GM18868 (cell line): ENCODE results near the gene USP3.

Experiments
- ATAC-seq: cut with Tn5 transposase; IDR thresholded peaks from one replicate; pipeline ENCODE4 v1.9.1; 2021; ENCODE audit warnings: mild to moderate bottlenecking, moderate library complexity; ENCODE audit not compliant: unreplicated experiment

Gene USP3, protein sequence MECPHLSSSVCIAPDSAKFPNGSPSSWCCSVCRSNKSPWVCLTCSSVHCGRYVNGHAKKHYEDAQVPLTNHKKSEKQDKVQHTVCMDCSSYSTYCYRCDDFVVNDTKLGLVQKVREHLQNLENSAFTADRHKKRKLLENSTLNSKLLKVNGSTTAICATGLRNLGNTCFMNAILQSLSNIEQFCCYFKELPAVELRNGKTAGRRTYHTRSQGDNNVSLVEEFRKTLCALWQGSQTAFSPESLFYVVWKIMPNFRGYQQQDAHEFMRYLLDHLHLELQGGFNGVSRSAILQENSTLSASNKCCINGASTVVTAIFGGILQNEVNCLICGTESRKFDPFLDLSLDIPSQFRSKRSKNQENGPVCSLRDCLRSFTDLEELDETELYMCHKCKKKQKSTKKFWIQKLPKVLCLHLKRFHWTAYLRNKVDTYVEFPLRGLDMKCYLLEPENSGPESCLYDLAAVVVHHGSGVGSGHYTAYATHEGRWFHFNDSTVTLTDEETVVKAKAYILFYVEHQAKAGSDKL

GRCh38 chr15:63504247-63504978 lies at the start of gene USP3:
USP3 (plus strand) TSS chr15:63504593; CDS start chr15:63504740, 147 bp downstream.
- peak; percentile 57 for ATAC-seq

- no peak for ATAC-seq
These were observed 48.1 kb upstream of the USP3 start for GRCh38 chr15:63456258-63456657.

DNA sequence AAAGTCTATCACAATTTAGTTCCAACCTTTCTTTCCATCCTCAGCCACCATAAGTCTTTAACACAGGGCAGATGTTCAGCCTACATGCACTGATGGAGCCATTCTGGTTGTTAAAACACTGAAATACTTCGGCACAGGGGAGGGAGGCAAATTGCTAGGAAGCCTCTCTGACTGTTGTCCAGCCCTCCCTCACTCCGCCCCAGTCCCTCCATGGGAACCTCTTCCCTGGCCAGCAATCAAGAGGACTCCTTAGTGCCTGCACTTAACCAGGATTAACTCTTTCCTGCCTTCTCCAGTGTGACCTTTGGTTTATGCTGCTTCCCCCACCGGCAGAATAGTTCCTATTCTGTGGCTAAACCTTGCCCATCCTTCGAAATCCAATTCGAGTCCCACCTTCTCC lies 47.0 kb upstream of the USP3 start:
- ATAC-seq = no peak

DNA sequence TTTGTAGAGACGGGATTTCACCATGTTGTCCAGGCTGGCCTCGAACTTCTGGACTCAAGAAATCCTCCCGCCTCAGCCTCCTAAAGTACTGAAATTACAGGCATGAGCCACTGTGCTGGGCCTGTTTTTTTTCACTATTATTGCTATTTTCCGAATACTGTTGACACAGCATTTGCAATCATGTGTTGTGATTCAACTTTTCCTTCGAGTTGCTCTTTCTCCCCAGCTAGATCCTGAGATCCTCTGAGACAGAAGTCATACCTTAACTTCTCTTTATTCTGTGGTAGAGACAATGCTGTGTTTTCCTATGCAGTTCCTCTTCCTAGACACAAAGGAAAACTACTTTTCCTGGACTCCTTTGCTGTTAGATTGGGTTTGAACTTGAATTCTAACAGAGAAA lies 46.4 kb upstream of the USP3 start:
- ATAC-seq = no peak

DNA sequence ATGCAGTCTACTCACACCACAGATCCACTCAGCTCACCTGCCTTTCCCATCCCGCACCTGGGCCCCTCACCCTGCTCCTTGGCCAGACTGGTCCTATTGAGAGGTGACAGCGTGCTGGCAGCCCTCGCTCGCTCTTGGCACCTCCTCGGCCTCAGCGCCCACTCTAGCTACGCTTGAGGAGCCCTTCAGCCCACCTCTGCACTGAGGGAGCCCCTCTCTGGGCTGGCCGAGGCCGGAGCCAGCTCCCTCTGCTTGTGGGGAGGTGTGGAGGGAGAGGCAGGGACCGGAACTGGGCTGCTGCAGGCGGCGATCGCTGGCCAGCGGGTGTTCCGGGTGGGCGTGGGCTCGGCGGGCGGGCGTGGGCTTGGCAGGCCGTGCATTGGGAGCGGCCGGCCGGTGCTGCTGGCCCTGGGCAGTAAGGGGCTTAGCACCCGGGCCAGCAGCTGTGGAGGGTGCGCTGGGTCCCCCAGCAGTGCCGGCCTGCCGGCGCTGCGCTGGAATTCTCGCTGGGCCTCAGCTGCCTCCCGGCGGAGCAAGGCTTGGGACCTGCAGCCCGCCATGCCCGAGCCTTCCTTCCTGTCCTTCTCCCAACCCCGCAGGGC lies 45.5 kb upstream of the USP3 start:
- no peak for ATAC-seq

DNA sequence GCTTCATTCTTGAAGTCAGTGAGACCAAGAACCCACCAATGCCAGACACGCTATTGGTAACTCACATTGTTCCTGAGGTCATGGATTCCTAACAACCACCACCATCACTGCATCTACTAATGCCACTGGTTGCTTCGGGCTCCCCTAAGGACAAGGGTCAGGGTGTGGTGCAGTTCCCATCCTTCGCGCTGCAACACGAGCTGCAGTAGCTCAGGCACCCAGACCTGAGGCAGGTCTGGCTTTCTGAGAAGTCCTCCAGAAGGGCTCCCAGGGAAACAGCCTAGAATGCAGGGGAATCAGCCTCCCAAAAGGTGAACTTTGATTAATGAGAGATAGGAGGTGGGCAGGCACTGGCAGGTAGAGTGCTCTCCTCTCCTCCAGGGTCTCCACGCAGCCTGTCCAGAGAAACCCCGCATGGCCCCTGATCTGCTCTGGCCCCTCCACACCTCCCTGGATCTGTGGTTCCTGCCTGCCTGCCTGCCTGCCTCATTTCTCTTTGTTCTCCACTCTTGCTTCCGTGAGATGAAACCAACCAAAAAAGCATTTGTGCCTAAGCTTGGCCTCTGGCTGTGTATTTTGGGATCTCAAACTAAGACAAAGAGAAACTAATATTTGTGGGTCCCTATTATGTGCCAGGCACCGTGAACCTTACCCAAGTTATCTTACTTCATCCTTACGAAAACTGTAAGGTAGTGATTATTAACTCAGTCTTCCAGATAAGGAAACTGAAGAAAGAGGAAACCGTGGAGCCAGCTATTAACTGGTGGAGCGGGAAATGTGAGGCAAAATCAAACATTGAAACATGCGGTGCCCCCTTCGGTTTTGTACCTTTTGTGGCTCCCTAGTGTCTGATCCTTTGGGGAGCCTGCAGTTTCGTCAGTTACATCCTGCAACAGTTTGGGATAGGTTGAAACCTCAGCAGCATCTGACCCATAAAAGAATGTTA lies 43.9 kb upstream of the USP3 start:
- ATAC-seq = no peak

- ATAC-seq = no peak
These were observed 43.0 kb upstream of the USP3 start for GRCh38 chr15:63461230-63461985.

- ATAC-seq = no peak
These were observed 42.3 kb upstream of the USP3 start for GRCh38 chr15:63462088-63462487.

- ATAC-seq = no peak
These were observed 41.4 kb upstream of the USP3 start for GRCh38 chr15:63463036-63463435.

DNA sequence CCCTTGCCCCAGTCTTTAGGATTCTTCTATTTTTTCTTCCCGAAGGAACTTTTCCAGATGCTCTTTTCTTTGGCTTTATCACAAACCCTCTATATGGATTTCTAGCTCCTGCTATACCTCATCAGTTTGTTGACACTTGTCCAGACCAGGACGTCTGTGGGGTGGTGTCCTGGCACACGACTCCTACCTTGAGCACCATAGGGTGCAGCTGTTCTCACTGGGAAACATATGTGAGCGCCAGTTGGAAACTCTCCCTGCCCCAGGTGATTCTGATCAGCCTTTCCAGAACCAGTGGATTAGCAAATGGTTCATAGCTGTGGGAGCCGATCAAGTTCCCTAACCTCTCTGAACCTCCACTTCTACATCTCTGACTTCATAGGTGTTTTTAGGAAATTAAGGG lies 40.6 kb upstream of the USP3 start:
- no peak for ATAC-seq

- no peak for ATAC-seq
These were observed 39.3 kb upstream of the USP3 start for GRCh38 chr15:63465104-63465503.

DNA sequence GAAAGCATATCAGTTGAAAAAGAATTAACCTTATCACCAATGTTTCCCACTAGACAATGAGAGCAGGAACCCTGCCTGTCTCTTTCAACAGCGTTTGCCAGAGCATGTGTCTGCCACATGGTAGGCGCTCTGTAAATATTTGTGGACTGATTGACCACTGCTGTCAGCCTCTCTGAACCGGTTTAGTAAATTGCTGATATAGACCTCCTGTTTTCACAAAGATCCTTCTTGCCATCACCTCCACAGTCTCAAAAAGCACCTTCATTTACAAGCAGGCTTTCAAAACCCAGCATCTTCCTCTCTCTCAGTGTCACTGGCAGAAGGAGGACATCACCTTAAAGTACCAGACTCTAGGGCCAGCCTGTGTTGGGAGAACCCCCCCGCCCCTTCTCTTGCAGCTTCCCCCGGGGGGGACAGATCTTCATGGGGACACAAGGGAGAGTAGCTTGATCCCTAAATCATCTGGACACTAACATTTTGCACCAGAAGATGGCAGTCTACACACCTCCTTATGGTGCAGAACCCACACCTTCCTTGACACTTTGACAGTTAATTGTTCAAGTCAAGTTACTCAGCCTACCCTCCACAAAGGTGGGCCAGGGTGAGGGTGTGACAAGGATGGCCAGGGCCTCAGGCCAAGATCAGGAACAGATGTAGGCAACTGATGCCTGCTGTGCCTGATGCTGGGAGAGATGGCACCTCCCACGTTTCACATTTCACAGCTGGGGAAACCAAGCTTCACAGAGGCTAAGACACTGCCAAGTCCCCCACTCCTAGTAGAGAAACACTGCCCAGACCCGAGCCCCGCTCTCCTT lies 37.8 kb upstream of the USP3 start:
- ATAC-seq = peak; percentile 56

DNA sequence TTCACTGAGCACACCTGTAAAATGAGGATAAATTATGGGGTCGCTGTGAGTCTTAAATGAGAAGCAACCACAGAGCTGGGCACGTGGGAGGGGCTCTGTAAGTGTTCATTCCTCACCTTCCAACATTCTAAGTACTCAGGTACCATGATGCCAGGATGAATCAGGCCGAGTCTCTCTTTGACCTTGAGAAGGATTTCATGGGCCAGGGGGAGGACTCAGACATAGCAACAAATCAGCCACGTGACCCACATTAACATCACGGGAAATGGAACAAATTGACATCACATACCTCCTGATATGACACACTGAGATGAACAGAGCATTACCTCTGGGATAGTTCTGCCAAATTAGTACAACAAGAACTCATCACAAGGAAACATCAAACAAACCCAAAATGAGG lies 35.2 kb upstream of the USP3 start:
- ATAC-seq = no peak

- ATAC-seq = no peak
These were observed 34.4 kb upstream of the USP3 start for GRCh38 chr15:63469984-63470383.

DNA sequence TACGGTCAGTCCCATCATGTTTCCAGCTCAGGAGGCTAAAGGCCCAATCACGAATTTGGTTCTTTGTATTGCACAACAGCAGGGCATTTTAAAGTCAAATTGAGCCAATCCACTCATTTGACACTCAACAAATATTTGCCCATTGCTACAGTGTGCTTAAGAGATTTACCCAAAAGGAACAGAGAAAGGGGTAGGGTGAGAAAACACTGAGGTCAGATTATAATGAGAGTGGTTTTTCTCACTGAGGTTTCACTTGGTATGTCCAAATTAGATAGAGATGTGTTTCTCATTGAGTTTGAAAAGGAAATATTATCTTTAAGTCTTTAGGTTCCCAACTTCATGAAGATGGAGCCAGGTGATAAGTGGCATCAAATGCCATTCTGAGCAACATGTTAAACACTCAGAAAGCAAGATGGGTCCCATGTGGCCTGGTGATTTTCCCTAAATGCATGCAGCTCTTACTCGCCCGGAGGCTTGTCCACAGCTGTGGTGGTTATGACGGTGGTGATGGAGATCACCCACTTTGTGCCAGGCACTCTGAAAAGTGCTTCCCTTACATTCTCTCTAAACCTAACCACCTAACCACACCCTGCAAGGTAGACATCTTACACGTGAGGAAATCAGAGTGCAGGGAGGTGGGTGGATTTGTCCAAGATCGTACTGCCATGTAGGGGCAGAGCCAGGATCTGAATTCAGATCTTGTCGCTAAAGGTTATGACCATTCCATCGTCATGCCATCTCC lies 31.2 kb upstream of the USP3 start:
- peak; percentile 51 for ATAC-seq

DNA sequence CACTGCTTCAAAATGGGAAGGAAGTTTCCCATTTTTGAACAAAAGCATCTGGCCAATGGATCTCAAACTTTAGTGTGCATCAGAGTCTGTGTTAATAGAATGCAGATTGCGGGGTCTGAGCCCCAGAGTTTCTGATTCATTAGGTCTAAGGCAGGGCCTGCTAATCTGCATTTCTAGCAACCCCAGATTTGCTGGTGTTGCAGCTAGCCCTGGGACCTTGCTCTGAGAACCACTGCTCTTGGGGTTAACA lies 30.7 kb upstream of the USP3 start:
- ATAC-seq = peak; percentile 6

DNA sequence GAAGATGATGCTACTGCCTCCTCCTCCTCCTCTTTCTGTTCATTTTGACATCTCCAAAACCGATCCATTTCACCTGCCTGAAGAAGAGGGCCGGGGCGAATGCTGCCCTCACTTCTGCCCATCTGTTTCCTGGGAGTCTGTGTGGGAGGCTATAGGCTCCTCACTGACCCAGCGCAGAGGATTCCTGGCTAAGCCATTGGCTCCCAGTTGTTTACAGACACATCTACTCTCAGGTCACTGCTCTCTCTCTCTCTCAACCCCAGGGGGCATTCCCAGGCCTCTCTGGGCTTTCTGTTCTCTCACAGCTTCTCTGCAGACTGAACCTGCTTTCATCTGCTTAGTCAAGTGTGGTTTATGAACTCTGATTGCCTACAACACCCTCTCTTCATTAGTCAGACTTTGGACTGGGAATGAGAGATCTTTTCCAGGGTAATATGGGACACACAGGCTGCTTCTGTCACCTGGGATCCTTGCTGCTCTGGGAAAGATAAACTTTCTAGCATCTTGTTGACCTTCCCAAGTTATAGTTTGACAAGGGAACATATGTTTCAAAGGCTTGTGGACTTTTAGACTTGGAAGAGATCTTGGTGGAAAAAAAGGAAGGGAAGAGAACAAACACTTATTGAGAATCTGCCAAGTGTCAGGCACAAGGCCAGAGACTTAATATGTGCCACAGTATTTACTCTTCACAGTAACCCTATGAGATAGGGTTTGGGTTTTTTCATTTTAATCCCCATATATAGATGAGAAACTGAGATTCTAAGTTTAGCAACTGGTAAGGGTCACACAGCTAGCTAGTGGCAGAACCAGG lies 30.2 kb upstream of the USP3 start:
- peak; percentile 51 for ATAC-seq

DNA sequence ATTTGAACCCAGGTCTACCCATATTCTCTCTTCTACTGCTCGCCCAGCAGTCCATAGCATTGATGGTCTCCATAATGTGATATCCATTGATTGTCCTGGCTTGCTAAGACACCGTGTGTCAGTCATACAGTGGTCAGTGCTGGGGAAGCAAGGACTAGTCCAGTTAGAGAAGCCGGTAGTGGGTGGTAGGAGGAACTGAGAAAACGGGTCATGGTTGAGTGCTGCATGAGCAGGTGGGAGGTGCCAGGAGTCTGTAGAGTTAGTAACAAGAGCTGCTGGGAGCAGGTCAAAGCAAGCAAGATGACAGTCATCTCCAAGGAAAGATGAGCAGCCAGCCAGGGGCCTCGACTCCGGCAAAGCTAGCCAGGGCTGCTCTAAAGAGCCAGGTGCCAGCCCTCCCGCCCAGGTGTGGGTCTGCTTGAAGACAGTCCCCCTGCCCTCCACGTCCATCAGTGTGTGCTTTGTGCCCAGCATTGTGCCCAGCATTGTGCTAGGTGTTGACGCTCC lies 29.5 kb upstream of the USP3 start:
- ATAC-seq = peak; percentile 57
